Skeletal muscle tissue (tissue), 4 donors: Measurements from ENCODE around the gene ANKRD52. TPM values are rescaled to one million over a fixed set of nuclear protein-coding genes. Genes with fewer than 3 reads are reported as not detected.

Experiments used
- H3K27ac ChIP-seq: one replicate; pipeline ENCODE4 v1.7.0; 2013; ENCODE audit warnings: mild to moderate bottlenecking, low read depth, low read length, inconsistent platforms
- H3K27me3 ChIP-seq, 3 donors: one replicate each; pipeline ENCODE4 v1.7.0; 2013; ENCODE audit warnings: low read length in 3 of 3; ENCODE audit not compliant: control insufficient read depth in 3 of 3, insufficient read depth in 3 of 3
- H3K36me3 ChIP-seq, 3 donors: one replicate each; pipeline ENCODE4 v1.7.0; 2013; ENCODE audit warnings: low read length in 3 of 3; ENCODE audit not compliant: control insufficient read depth in 3 of 3, insufficient read depth in 3 of 3
- H3K4me1 ChIP-seq, 3 donors: one replicate each; pipeline ENCODE4 v1.7.0; 2013; ENCODE audit warnings: low read length in 3 of 3, mild to moderate bottlenecking in 3 of 3; ENCODE audit not compliant: control insufficient read depth in 3 of 3, insufficient read depth in 3 of 3
- H3K4me3 ChIP-seq, 3 donors: one replicate each; pipeline ENCODE4 v1.7.0; 2013; ENCODE audit warnings: low read length in 3 of 3
- H3K9ac ChIP-seq, 3 donors: one replicate each; pipeline ENCODE4 v1.7.0; 2013; ENCODE audit warnings: low read length in 3 of 3, mild to moderate bottlenecking in 3 of 3, moderate library complexity in 2 of 3, low read depth in 1 of 3
- H3K9me3 ChIP-seq, 3 donors: one replicate each; pipeline ENCODE4 v1.7.0; 2013; ENCODE audit warnings: low read length in 3 of 3; ENCODE audit not compliant: control insufficient read depth in 3 of 3
- total RNA-seq: library from RNA; depleted of rRNA; stranded (reverse); fragments of >200 nt; gene quantifications from one replicate; pipeline ENCODE4 v1.2.3, GENCODE V29; 2014
- donor health status: Osteomylitis.

ANKRD52 gene
- total RNA-seq, 1 donor from 2014 or later: 6.8 TPM

GRCh38 chr12:56230432-56231183 lies 27.6 kb downstream of the ANKRD52 start:
- Histone ChIP-seq H3K9me3 (no peaks in the 10 kb centered on the region), H3K9ac (no peak overlapping the region), H3K27me3 (no peaks in the 10 kb centered on the region), H3K27ac (no peak overlapping the region), H3K36me3 (peaks cover 8 to 10% (median 10%) of the 10 kb centered on the region in 3 donors), H3K4me1 (peaks cover 0 to under 1% (median 0%) of the 10 kb centered on the region in 3 donors), H3K4me3 (no peak overlapping the region)

GRCh38 chr12:56229916-56230431 lies 28.2 kb downstream of the ANKRD52 start, which contains the start of gene SLC39A5:
Gene SLC39A5 (plus strand): TSS chr12:56230051. CDS start chr12:56231275, 1,224 bp downstream.
- Histone ChIP-seq H3K27me3 (no peaks in the 10 kb centered on the region), H3K9ac (no peak within 1 kb of the TSS), H3K27ac (no peak within 1 kb of the TSS), H3K4me1 (peaks cover 2 to 7% (median 5%) of the 10 kb centered on the region in 3 donors), H3K9me3 (no peaks in the 10 kb centered on the region), H3K4me3 (no peak within 1 kb of the TSS), H3K36me3 (peaks cover 8 to 10% (median 10%) of the 10 kb centered on the region in 3 donors)

GRCh38 chr12:56229082-56229481 lies 29.1 kb downstream of the ANKRD52 start:
- H3K4me3 ChIP-seq: no peak overlapping the region
- peaks cover 4 to 13% (median 10%) of the 10 kb centered on the region in 3 donors for H3K4me1 ChIP-seq
- H3K27ac ChIP-seq: no peak overlapping the region
- H3K9ac ChIP-seq: no peak overlapping the region
- peaks cover 8 to 10% (median 10%) of the 10 kb centered on the region in 3 donors for H3K36me3 ChIP-seq
- H3K9me3 ChIP-seq: no peaks in the 10 kb centered on the region
- no peaks in the 10 kb centered on the region for H3K27me3 ChIP-seq

DNA sequence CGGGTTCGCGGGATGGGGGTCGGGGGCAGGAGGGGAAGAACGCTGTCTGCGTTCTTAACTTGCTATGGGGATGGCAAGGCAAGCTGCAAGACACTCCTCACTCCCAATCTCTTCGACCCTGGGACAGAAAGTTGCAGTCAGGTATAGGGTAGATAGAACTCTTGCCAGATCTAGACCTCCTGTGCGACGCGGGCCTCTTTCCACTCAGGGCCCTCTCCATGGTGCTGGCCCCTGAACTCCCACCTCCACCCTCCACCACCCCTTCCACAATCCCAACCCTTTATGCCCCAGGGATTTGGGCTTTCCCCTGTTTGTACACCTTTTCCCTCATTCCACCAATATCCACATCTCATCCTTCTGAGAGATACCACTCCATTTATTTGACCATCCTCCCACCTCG lies 33.2 kb downstream of the ANKRD52 start:
- Histone ChIP-seq H3K27me3 (no peaks in the 10 kb centered on the region), H3K36me3 (peaks cover 8 to 10% (median 10%) of the 10 kb centered on the region in 3 donors), H3K9ac (peak overlapping the region; percentile 76 to 90 (median 84)), H3K4me3 (peak overlapping the region in 2 of 3 donors; percentile 80 to 84), H3K4me1 (peaks cover 28 to 51% (median 34%) of the 10 kb centered on the region in 3 donors), H3K9me3 (no peaks in the 10 kb centered on the region), H3K27ac (peak overlapping the region; percentile 99)

DNA sequence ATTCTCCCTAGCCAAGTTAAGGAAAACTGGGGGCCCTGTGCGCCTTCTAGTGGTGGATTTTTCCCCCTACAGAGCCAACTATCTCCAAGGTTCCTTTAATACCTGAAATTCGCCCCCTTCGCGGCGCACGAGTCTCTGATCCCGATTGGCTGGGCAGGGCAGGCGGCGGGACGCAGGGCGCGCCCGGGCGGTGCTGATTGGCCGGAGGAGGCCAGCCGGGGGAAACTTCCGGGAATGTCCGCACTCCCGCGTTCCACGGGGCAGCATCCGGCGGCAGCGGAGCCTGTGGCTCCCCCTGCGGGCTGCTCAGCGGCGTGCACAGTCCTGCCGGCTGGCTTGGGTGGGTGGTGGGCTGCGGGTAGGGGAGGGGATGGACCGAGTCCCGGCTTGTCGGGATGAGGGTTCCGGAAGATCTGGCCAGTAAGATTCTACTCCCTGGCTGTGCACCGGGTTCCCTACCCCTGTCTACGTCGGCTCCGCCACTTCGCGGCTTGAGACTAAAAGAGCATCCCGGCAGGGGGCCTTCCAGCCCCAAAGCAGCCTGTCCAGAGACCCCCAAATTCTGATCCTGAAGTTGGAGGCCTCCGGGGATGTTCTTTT lies 34.0 kb downstream of the ANKRD52 start, which contains the start of gene NABP2:
NABP2 (plus strand) TSS at position 241 of the 600 bp plus-strand sequence. CDS start 515 bp downstream, outside the sequence.
- Histone ChIP-seq H3K4me3 (peak within 1 kb of the TSS; percentile 80 to 84 (median 84)), H3K9ac (peak within 1 kb of the TSS; percentile 76 to 90 (median 84)), H3K27me3 (no peaks in the 10 kb centered on the region), H3K4me1 (peaks cover 28 to 52% (median 34%) of the 10 kb centered on the region in 3 donors), H3K27ac (peak within 1 kb of the TSS; percentile 99), H3K36me3 (peaks cover 7 to 10% (median 9%) of the 10 kb centered on the region in 3 donors), H3K9me3 (no peaks in the 10 kb centered on the region)

DNA sequence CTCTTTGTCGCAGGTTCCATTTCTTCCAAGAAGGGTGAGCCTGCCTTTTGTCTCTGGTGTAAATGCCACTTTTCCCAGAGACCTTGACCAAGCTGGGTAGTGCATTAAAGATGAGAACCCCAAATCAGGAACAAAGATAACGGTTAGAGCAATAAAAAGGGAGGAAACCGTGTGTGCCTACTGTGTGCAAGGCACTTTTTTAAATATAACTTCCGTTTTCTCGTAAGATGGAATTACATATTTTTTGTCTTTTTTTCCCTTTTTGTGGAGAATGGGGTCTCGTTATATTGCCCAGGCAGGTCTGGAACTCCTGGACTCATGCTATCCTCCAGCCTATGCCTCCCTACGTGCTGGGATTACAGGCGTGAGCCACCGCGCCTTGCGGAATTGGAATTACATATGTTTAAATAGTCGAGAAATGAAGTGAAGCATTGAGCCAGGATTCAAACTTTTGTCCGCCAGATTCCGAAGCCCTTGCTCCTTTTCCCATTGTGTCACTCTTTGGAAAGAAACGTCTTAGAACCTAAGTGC lies 34.5 kb downstream of the ANKRD52 start:
- H3K27me3 ChIP-seq: no peaks in the 10 kb centered on the region
- H3K4me3 ChIP-seq: peak overlapping the region; percentile 57 to 71 (median 70)
- H3K27ac ChIP-seq: peak overlapping the region; percentile 99
- peaks cover 5 to 8% (median 5%) of the 10 kb centered on the region in 3 donors for H3K36me3 ChIP-seq
- no peaks in the 10 kb centered on the region for H3K9me3 ChIP-seq
- peak overlapping the region; percentile 18 to 74 (median 66) for H3K9ac ChIP-seq
- H3K4me1 ChIP-seq: peaks cover 28 to 52% (median 34%) of the 10 kb centered on the region in 3 donors

GRCh38 chr12:56222531-56222895 lies 35.7 kb downstream of the ANKRD52 start:
- Histone ChIP-seq H3K4me1 (peaks cover 28 to 52% (median 34%) of the 10 kb centered on the region in 3 donors), H3K9ac (peak overlapping the region; percentile 91 to 96 (median 96)), H3K9me3 (no peaks in the 10 kb centered on the region), H3K27ac (peak overlapping the region; percentile 99), H3K36me3 (peaks cover 2 to 6% (median 5%) of the 10 kb centered on the region in 3 donors), H3K27me3 (no peaks in the 10 kb centered on the region), H3K4me3 (peak overlapping the region; percentile 92 to 98 (median 96))

GRCh38 chr12:56221757-56222530 lies 36.2 kb downstream of the ANKRD52 start, which contains the start of gene RNF41:
Gene RNF41 (minus strand): TSS chr12:56221922. CDS start chr12:56214047, 7,875 bp downstream.
- peaks cover 0 to 8% (median 3%) of the 10 kb centered on the region in 3 donors for H3K36me3 ChIP-seq
- peak within 1 kb of the TSS; percentile 99 for H3K27ac ChIP-seq
- H3K9ac ChIP-seq: peak within 1 kb of the TSS; percentile 91 to 96 (median 96)
- peak within 1 kb of the TSS; percentile 92 to 98 (median 96) for H3K4me3 ChIP-seq
- H3K27me3 ChIP-seq: no peaks in the 10 kb centered on the region
- H3K4me1 ChIP-seq: peaks cover 28 to 52% (median 34%) of the 10 kb centered on the region in 3 donors
- H3K9me3 ChIP-seq: no peaks in the 10 kb centered on the region

GRCh38 chr12:56221232-56221756 lies 36.9 kb downstream of the ANKRD52 start:
- peaks cover 3 to 12% (median 6%) of the 10 kb centered on the region in 3 donors for H3K36me3 ChIP-seq
- H3K4me3 ChIP-seq: peak overlapping the region; percentile 92 to 98 (median 96)
- peaks cover 28 to 52% (median 34%) of the 10 kb centered on the region in 3 donors for H3K4me1 ChIP-seq
- H3K9me3 ChIP-seq: no peaks in the 10 kb centered on the region
- peak overlapping the region; percentile 91 to 96 (median 96) for H3K9ac ChIP-seq
- no peaks in the 10 kb centered on the region for H3K27me3 ChIP-seq
- H3K27ac ChIP-seq: peak overlapping the region; percentile 99
